HepG2 (cell line): ENCODE measurements around the gene RAB42. TPM values are rescaled to one million over a fixed set of nuclear protein-coding genes. Genes with fewer than 3 reads are reported as not detected.

Experiments used
- CBX5 ChIP-seq: sonication (generic); formaldehyde crosslinking; IDR thresholded peaks from 2 replicates; pipeline ENCODE4 v1.4.0; 2020; ENCODE audit warnings: missing genetic modification reagents, borderline replicate concordance
- EP300 ChIP-seq, 3 experiments: sonication (generic) in 1 of 3; formaldehyde crosslinking in 1 of 3; IDR thresholded peaks; 2 replicates each; pipeline versions ENCODE4 v1.5.1 to v1.6.1; 2011 to 2020; ENCODE audit warnings: low read depth in 2 of 3, low read length in 2 of 3, borderline replicate concordance in 1 of 3, improper control_type of control experiment in 1 of 3, mild to moderate bottlenecking in 1 of 3, missing genetic modification reagents in 1 of 3, moderate library complexity in 1 of 3
- GABPB1 ChIP-seq: IDR thresholded peaks from 2 replicates; pipeline ENCODE4 v1.6.1; 2016; ENCODE audit warnings: mild to moderate bottlenecking, missing genetic modification reagents, moderate library complexity, missing compliant biosample characterization
- HHEX ChIP-seq: IDR thresholded peaks from 2 replicates; pipeline ENCODE4 v1.6.1; 2016; ENCODE audit warnings: control low read depth
- KDM3A ChIP-seq: IDR thresholded peaks from 2 replicates; pipeline ENCODE4 v1.6.1; 2018; ENCODE audit warnings: low read depth, missing compliant biosample characterization
- MBD4 ChIP-seq: IDR thresholded peaks from 2 replicates; pipeline ENCODE4 v1.6.1; 2012; ENCODE audit warnings: low read length, inconsistent platforms, borderline replicate concordance
- PPARG ChIP-seq: conservative IDR thresholded peaks from 2 replicates; pipeline ENCODE4 v1.6.1; 2016; ENCODE audit warnings: missing biosample characterization, missing genetic modification reagents
- SMAD3 ChIP-seq: sonication (generic); formaldehyde crosslinking; IDR thresholded peaks from 2 replicates; pipeline ENCODE4 v1.4.0; 2020; ENCODE audit warnings: missing genetic modification reagents
- SOX5 ChIP-seq: IDR thresholded peaks from 2 replicates; pipeline ENCODE4 v1.6.1; 2016; ENCODE audit warnings: borderline replicate concordance
- TAF15 ChIP-seq: fragments of 200-400 bp; formaldehyde crosslinking; IDR thresholded peaks from one replicate; pipeline ENCODE4 v1.6.1; 2018; ENCODE audit warnings: mild to moderate bottlenecking, low read depth, low read length; ENCODE audit not compliant: poor library complexity, severe bottlenecking
- TARDBP ChIP-seq: sonication (generic); formaldehyde crosslinking; IDR thresholded peaks from 2 replicates; pipeline ENCODE4 v1.8.0; 2022; ENCODE audit warnings: mild to moderate bottlenecking, missing genetic modification reagents
- ZNF264 ChIP-seq: sonication (generic); formaldehyde crosslinking; IDR thresholded peaks from 2 replicates; pipeline ENCODE4 v1.4.0; 2020; ENCODE audit warnings: missing genetic modification reagents
- ZNF451 ChIP-seq: sonication (generic); formaldehyde crosslinking; IDR thresholded peaks from 2 replicates; pipeline ENCODE4 v1.5.0; 2020; ENCODE audit warnings: mild to moderate bottlenecking, missing genetic modification reagents
- ZNF484 ChIP-seq: sonication (generic); formaldehyde crosslinking; IDR thresholded peaks from 2 replicates; pipeline ENCODE4 v1.5.1; 2020; ENCODE audit warnings: mild to moderate bottlenecking, low read depth, missing genetic modification reagents, borderline replicate concordance
- ZNF670 ChIP-seq: sonication (generic); formaldehyde crosslinking; IDR thresholded peaks from 2 replicates; pipeline ENCODE4 v1.8.0; 2022; ENCODE audit warnings: mild to moderate bottlenecking, missing genetic modification reagents, borderline replicate concordance
- ZNF792 ChIP-seq: IDR thresholded peaks from 2 replicates; pipeline ENCODE4 v1.6.1; 2016
- polyA plus RNA-seq, 8 experiments: library from polyadenylated mRNA; depleted of rRNA in 3 of 8; stranded (reverse) in 7 of 8; unstranded in 1 of 8; fragments of >200 nt; fragmentation: Illumina TruSeq in 4 of 8; extraction: Trizol in 4 of 8; gene quantifications; 2 replicates each; pipeline versions ENCODE4 v1.2.1 to v1.2.3, GENCODE V29; 2011 to 2016; ENCODE audit warnings: low read depth in 4 of 8, missing spikeins in 1 of 8, mixed read lengths in 1 of 8; ENCODE audit not compliant: insufficient read depth in 1 of 8
- total RNA-seq, 5 experiments: library from RNA; depleted of rRNA; stranded (reverse); fragments of >200 nt; fragmentation: Illumina TruSeq; extraction: Trizol; gene quantifications; 2 replicates each; pipeline ENCODE4 v1.2.3, GENCODE V29; 2016; ENCODE audit warnings: low read depth in 1 of 5
- TF ChIP-seq, protein P1 (sequence below): IDR thresholded peaks from 2 replicates; pipeline ENCODE4 v1.6.1; 2016; ENCODE audit warnings: missing biosample characterization, missing genetic modification reagents, low read depth
- TF ChIP-seq, protein P2 (sequence below): sonication (generic); formaldehyde crosslinking; IDR thresholded peaks from 2 replicates; pipeline ENCODE4 v1.5.0; 2020; ENCODE audit warnings: missing genetic modification reagents
- TF ChIP-seq, protein P3 (sequence below): sonication (generic); formaldehyde crosslinking; IDR thresholded peaks from 2 replicates; pipeline ENCODE4 v1.5.1; 2020; ENCODE audit warnings: mild to moderate bottlenecking, missing genetic modification reagents, moderate library complexity
- TF ChIP-seq, protein P4 (sequence below): sonication (generic); formaldehyde crosslinking; IDR thresholded peaks from 2 replicates; pipeline ENCODE4 v1.8.1; 2023; ENCODE audit warnings: missing genetic modification reagents, mild to moderate bottlenecking, borderline replicate concordance
- TF ChIP-seq, protein P5 (sequence below): sonication (generic); formaldehyde crosslinking; IDR thresholded peaks from 2 replicates; pipeline ENCODE4 v1.4.0; 2020; ENCODE audit warnings: missing genetic modification reagents

RAB42 gene
- total and polyA plus RNA-seq, 2 of the 13 experiments (the other 11 are each of a cell fraction or from before 2014, with no cell fraction given): 10.4 to 166 TPM

DNA sequence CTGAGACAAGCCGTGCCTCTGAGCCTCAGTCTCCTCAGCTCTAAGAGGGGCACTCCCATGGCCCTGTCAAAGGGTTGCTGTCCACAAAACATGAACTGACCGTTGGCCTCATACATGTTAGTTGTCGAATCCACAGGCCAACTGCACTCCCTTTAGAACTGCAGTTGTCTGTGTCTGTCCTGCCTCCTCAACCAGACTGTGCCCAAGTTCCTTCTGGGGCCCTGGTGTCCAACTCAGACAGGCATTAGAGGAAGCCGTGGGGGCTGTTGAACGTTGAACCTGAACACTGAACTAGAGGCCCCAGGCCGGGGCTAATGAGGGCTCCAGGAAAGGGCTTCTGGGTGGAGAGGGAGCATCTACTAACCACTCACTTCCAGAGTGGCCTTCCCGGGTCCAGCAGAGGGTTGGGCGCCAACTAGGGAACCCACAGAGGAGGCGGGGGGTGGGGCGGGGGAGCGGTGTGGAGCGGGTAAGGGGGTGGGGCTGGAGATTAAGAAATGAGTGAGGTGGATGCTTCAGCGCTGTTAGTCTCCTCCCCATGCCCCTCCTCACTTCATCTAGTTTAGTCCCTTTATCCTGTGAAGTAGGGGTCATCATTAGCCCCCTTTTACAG, at the start of gene RAB42 (continued):
- TF ChIP-seq EP300 (IDR thresholded peaks at IDR 0.05; ENCODE audit: low read depth in 2 of 2, low read length in 2 of 2): peak in 1 of 2 experiments; percentile 47; a peak in 1 of 4 replicates
- no peak for TF ChIP-seq EP300 (CRISPR knock-in tag; IDR thresholded peaks at IDR 0.05; ENCODE audit: borderline replicate concordance)
- 0 out of 2 replicates have a peak, but pooled peaks have one; percentile 27 for TF ChIP-seq PPARG (CRISPR knock-in tag)
- no peak for TF ChIP-seq TAF15
- TF ChIP-seq, protein P1, sequence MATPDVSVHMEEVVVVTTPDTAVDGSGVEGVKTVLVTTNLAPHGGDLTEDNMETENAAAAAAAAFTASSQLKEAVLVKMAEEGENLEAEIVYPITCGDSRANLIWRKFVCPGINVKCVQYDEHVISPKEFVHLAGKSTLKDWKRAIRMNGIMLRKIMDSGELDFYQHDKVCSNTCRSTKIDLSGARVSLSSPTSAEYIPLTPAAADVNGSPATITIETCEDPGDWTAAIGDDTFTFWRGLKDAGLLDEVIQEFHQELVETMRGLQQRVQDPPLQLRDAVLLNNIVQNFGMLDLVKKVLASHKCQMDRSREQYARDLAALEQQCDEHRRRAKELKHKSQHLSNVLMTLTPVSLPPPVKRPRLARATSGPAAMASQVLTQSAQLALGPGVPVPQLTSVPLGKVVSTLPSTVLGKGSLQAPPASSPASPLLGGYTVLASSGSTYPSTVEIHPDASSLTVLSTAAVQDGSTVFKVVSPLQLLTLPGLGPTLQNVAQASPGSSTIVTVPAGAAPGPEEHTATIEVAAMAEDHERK (CRISPR knock-in tag): no peak
- TF ChIP-seq TARDBP: peak; percentile 32; the same call in 1 of the 2 replicates
- TF ChIP-seq CBX5 (CRISPR knock-in tag): no peak
- no peak for TF ChIP-seq ZNF484 (CRISPR knock-in tag)
- no peak for TF ChIP-seq ZNF792 (CRISPR knock-in tag)
- TF ChIP-seq ZNF670 (CRISPR knock-in tag): no peak
- TF ChIP-seq HHEX (CRISPR knock-in tag): no peak
- TF ChIP-seq, protein P2, sequence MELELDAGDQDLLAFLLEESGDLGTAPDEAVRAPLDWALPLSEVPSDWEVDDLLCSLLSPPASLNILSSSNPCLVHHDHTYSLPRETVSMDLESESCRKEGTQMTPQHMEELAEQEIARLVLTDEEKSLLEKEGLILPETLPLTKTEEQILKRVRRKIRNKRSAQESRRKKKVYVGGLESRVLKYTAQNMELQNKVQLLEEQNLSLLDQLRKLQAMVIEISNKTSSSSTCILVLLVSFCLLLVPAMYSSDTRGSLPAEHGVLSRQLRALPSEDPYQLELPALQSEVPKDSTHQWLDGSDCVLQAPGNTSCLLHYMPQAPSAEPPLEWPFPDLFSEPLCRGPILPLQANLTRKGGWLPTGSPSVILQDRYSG (CRISPR knock-in tag): no peak
- TF ChIP-seq, protein P3, sequence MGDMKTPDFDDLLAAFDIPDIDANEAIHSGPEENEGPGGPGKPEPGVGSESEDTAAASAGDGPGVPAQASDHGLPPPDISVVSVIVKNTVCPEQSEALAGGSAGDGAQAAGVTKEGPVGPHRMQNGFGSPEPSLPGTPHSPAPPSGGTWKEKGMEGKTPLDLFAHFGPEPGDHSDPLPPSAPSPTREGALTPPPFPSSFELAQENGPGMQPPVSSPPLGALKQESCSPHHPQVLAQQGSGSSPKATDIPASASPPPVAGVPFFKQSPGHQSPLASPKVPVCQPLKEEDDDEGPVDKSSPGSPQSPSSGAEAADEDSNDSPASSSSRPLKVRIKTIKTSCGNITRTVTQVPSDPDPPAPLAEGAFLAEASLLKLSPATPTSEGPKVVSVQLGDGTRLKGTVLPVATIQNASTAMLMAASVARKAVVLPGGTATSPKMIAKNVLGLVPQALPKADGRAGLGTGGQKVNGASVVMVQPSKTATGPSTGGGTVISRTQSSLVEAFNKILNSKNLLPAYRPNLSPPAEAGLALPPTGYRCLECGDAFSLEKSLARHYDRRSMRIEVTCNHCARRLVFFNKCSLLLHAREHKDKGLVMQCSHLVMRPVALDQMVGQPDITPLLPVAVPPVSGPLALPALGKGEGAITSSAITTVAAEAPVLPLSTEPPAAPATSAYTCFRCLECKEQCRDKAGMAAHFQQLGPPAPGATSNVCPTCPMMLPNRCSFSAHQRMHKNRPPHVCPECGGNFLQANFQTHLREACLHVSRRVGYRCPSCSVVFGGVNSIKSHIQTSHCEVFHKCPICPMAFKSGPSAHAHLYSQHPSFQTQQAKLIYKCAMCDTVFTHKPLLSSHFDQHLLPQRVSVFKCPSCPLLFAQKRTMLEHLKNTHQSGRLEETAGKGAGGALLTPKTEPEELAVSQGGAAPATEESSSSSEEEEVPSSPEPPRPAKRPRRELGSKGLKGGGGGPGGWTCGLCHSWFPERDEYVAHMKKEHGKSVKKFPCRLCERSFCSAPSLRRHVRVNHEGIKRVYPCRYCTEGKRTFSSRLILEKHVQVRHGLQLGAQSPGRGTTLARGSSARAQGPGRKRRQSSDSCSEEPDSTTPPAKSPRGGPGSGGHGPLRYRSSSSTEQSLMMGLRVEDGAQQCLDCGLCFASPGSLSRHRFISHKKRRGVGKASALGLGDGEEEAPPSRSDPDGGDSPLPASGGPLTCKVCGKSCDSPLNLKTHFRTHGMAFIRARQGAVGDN (CRISPR knock-in tag): peak; percentile 69
- TF ChIP-seq MBD4: no peak
- TF ChIP-seq ZNF451 (CRISPR knock-in tag): no peak
- no peak for TF ChIP-seq ZNF264 (CRISPR knock-in tag)
- no peak for TF ChIP-seq SMAD3 (CRISPR knock-in tag)
- peak; percentile 36; the same call in 1 of the 2 replicates for TF ChIP-seq SOX5 (CRISPR knock-in tag)
- TF ChIP-seq, protein P4, sequence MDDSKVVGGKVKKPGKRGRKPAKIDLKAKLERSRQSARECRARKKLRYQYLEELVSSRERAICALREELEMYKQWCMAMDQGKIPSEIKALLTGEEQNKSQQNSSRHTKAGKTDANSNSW (CRISPR knock-in tag): no peak
- TF ChIP-seq, protein P5, sequence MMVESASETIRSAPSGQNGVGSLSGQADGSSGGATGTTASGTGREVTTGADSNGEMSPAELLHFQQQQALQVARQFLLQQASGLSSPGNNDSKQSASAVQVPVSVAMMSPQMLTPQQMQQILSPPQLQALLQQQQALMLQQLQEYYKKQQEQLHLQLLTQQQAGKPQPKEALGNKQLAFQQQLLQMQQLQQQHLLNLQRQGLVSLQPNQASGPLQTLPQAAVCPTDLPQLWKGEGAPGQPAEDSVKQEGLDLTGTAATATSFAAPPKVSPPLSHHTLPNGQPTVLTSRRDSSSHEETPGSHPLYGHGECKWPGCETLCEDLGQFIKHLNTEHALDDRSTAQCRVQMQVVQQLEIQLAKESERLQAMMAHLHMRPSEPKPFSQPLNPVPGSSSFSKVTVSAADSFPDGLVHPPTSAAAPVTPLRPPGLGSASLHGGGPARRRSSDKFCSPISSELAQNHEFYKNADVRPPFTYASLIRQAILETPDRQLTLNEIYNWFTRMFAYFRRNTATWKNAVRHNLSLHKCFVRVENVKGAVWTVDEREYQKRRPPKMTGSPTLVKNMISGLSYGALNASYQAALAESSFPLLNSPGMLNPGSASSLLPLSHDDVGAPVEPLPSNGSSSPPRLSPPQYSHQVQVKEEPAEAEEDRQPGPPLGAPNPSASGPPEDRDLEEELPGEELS (CRISPR knock-in tag): no peak
- TF ChIP-seq KDM3A: 0 out of 2 replicates have a peak, but pooled peaks have one; percentile 45
- no peak for TF ChIP-seq GABPB1
